PFSK-1 (cell line): Measurements from ENCODE around the gene CPLX1.

ENCODE experiments used
- REST ChIP-seq, 2 experiments: IDR thresholded peaks; 2 replicates each; pipeline versions ENCODE4 v1.6.1 to v1.8.0; 2011 to 2012; ENCODE audit warnings: low read depth in 2 of 2, low read length in 2 of 2, control low read depth in 1 of 2, inconsistent platforms in 1 of 2, mild to moderate bottlenecking in 1 of 2, moderate library complexity in 1 of 2; ENCODE audit not compliant: insufficient read depth in 1 of 2
- TAF1 ChIP-seq: IDR thresholded peaks from 2 replicates; pipeline ENCODE4 v1.6.1; 2012; ENCODE audit warnings: low read length, control low read depth, borderline replicate concordance; ENCODE audit not compliant: insufficient read depth

GRCh38 chr4:869776-870175 lies 43.8 kb upstream of the CPLX1 start:
- TF ChIP-seq REST (IDR thresholded peaks at IDR 0.05; ENCODE audit: insufficient read depth in 1 of 2, low read depth in 2 of 2, low read length in 2 of 2) = no peak
- TF ChIP-seq TAF1 = no peak
